Measurements from ENCODE around the gene GPBAR1. TPM values are rescaled to one million over a fixed set of nuclear protein-coding genes. Genes with fewer than 3 reads are reported as not detected.

GPBAR1 gene
- total RNA-seq, 2 experiments from 2014 or later: 0.73 to 0.82 TPM

GRCh38 chr2:218252509-218253231 is 8.1 kb upstream of the GPBAR1 start:
- ATAC-seq (no peak), DNase-seq (no peak)
- peaks cover 27% of the 10 kb centered on the region for H3K4me1 Mint-ChIP-seq
- H3K27ac Mint-ChIP-seq: peak overlapping the region; percentile 42
- no peaks in the 10 kb centered on the region for H3K9me3 Mint-ChIP-seq (ENCODE audit: low read depth)
- H3K36me3 Mint-ChIP-seq: peaks cover 67% of the 10 kb centered on the region
- CTCF ChIA-PET: interaction anchor here (0.7 kb wide), 1 partner anchor 66 kb away, joined by 3 read pairs; no protein-coding TSS in a partner anchor
- H3K27me3 Mint-ChIP-seq: no peaks in the 10 kb centered on the region
- no peak overlapping the region for H3K4me3 Mint-ChIP-seq

- Mint-ChIP-seq H3K9me3 (ENCODE audit: low read depth) (no peaks in the 10 kb centered on the region), H3K4me1 (peaks cover 29% of the 10 kb centered on the region), H3K4me3 (no peak overlapping the region), H3K36me3 (peaks cover 63% of the 10 kb centered on the region), H3K27me3 (no peaks in the 10 kb centered on the region), H3K27ac (peak overlapping the region; percentile 42)
- ATAC-seq (no peak), DNase-seq (no peak)
- CTCF ChIA-PET: interaction anchor here (0.7 kb wide), 2 partner anchors 67 to 105 kb away, joined by 3 read pairs; no protein-coding TSS in a partner anchor
These were observed 7.6 kb upstream of the GPBAR1 start for GRCh38 chr2:218253232-218253625.

- H3K9me3 Mint-ChIP-seq (ENCODE audit: low read depth): no peaks in the 10 kb centered on the region
- no peak for ATAC-seq
- peaks cover 27% of the 10 kb centered on the region for H3K4me1 Mint-ChIP-seq
- CTCF ChIA-PET: interaction anchor here (1.3 to 1.6 kb wide), 3 partner anchors 14 to 70 kb away, joined by 3 to 5 read pairs (median 3); no protein-coding TSS in a partner anchor
- H3K27ac Mint-ChIP-seq: peak overlapping the region; percentile 18
- no peak for DNase-seq
- H3K27me3 Mint-ChIP-seq: no peaks in the 10 kb centered on the region
- H3K36me3 Mint-ChIP-seq: peaks cover 45% of the 10 kb centered on the region
- no peak overlapping the region for H3K4me3 Mint-ChIP-seq
These were observed 5.4 kb upstream of the GPBAR1 start for GRCh38 chr2:218255446-218255845.

DNA sequence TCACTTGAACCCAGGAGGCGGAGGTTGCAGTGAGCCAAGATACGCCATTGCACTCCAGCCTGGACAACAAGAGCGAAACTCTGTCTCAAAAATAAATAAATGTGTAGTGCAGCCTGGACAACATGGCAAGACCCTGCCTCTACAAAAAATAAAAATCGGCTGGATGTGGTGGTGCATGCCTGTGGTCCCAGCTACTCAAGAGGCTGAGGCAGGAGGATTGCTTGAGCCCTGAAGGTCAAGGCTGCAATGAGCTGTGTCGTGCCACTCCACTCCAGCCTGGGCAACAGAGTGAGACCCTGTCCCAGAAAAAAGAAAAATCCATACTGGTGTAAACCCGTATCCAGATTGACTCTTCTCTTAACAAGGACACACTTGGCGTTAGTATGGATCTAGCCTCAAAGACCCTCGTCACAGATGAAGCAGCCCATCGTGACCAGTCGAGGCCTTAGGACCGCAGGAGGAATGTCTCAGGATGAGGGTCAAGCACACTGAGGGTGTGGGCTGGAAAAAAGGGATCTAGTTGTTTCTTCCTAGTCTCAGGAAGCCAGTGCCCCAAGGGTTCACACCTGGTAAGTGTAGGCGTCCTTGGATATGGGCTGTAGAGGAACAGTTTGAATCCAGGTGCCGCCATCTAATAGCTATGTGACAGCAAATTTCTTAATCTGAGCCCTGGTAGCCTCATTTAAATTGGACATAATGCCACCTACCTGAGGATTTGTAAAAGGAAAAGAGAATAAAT is 4.0 kb upstream of the GPBAR1 start:
- Mint-ChIP-seq H3K4me3 (no peak overlapping the region), H3K36me3 (peaks cover 36% of the 10 kb centered on the region), H3K4me1 (peaks cover 23% of the 10 kb centered on the region), H3K27ac (peak overlapping the region; percentile 86), H3K27me3 (no peaks in the 10 kb centered on the region), H3K9me3 (ENCODE audit: low read depth) (no peaks in the 10 kb centered on the region)
- CTCF ChIA-PET: interaction anchor here (0.5 to 2.5 kb wide), 27 partner anchors 9 to 272 kb away, joined by 3 to 21 read pairs (median 5); partner anchors contain the start of genes AAMP, CXCR1, PNKD and TMBIM1
- DNase-seq (no peak), ATAC-seq (no peak)

- ATAC-seq: peak; percentile 80
- CTCF ChIA-PET: interaction anchor here (0.5 to 2.5 kb wide), 27 partner anchors 8 to 271 kb away, joined by 3 to 21 read pairs (median 5); partner anchors contain the start of genes AAMP, CXCR1, PNKD and TMBIM1
- no peaks in the 10 kb centered on the region for H3K27me3 Mint-ChIP-seq
- H3K9me3 Mint-ChIP-seq (ENCODE audit: low read depth): no peaks in the 10 kb centered on the region
- H3K4me3 Mint-ChIP-seq: peak overlapping the region; percentile 8
- H3K4me1 Mint-ChIP-seq: peaks cover 20% of the 10 kb centered on the region
- H3K27ac Mint-ChIP-seq: peak overlapping the region; percentile 86
- peak; percentile 81 for DNase-seq
- H3K36me3 Mint-ChIP-seq: peaks cover 29% of the 10 kb centered on the region
These were observed 3.3 kb upstream of the GPBAR1 start for GRCh38 chr2:218257390-218257981.

DNA sequence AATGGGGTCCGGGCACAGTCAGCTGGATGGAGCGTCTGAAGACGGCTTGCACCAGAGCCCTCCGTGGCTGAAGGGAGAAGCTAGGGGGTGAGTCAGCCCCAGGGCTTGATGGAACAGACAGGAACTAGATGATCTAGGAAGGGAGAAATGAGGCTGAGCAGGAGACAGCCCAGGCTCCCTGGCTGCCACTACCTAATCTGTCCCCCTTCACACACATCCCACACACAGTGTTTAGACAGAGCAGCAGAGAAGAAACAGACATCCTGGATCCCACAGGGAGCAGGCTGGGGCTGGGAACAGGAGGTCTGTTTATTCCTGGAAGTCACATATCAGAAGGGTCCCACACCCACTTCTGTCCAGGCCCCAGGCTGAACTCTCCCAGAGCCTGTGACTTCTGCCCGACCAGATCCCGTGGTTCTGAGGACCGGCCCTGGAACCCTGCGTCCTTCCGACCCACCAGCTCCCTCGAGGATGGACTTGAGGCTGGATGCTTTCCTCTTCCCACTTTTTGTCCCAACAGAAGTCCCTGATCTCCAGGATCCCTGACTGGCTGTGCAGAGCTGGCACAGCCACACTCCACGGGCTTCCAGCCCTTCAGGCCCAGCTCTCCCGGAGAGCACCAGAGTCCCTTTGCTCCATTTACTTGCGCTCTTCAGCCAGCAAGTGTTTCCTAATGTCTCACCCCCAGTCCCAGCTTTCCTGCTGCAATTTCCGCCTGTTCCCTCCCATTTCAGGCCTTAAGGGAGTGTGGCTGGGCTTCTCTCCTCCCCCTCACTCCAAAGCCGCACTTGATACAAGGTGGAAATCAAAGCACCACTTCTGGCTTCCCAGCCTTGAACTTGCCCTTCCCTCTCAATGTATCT is 1.5 kb upstream of the GPBAR1 start:
- Mint-ChIP-seq H3K4me1 (peaks cover 25% of the 10 kb centered on the region), H3K27ac (no peak overlapping the region), H3K4me3 (no peak overlapping the region), H3K9me3 (ENCODE audit: low read depth) (no peaks in the 10 kb centered on the region), H3K36me3 (peaks cover 20% of the 10 kb centered on the region), H3K27me3 (no peaks in the 10 kb centered on the region)
- DNase-seq: no peak
- ATAC-seq: no peak
- CTCF ChIA-PET: interaction anchor here (1.0 to 2.5 kb wide), 6 partner anchors 11 to 92 kb away, joined by 3 to 21 read pairs (median 5); partner anchors contain the start of genes AAMP, CXCR1 and PNKD

- Mint-ChIP-seq H3K36me3 (peaks cover 14% of the 10 kb centered on the region), H3K27me3 (no peaks in the 10 kb centered on the region), H3K27ac (peak overlapping the region; percentile 36), H3K9me3 (ENCODE audit: low read depth) (no peaks in the 10 kb centered on the region), H3K4me1 (peaks cover 26% of the 10 kb centered on the region), H3K4me3 (no peak overlapping the region)
- ATAC-seq: no peak
- CTCF ChIA-PET: interaction anchor here (1.3 kb wide), 1 partner anchor 75 kb away, joined by 4 read pairs; no protein-coding TSS in a partner anchor
- no peak for DNase-seq
These were observed 649 bp upstream of the GPBAR1 start for GRCh38 chr2:218260166-218260565.

DNA sequence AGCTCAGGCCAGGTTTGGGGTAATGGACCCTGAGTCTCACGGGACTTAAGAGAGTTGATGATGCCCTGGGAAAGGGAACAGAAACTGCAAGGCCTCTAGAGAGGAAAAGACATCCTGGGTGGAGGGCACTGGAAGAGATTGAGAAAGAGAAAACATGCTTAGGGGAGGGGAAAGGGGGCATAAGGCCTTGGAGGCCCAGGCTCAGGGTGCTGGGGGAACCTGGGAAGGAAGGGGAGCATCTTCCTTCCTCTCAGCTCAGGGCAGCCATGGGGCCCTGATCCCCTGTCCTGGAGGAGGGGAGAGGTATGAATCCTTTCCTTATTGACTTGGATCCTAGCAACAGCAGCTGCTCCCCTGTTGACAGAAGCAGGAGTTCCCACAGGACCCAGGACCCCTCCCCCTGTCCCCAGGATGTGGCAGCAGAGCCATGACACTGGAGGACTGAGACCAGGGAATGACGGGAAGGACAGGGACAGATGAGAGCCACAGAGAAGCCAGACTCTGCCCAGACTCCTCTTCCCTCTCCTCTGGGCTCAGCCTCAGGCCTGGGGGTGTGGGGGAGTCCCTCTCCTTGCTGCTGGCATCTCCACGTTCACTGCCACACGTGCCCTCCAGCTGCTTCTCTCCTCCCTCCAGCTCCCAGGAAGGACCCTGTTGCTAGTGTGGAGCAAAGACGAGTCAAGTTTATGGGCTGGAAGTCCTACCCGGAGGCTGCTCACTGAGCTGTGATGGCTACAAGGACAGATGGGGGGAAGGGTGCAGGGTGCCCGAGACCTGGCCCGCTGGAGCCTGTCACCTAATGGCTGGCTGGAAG is 815 bp downstream of the GPBAR1 start:
- Mint-ChIP-seq H3K9me3 (ENCODE audit: low read depth) (no peaks in the 10 kb centered on the region), H3K27ac (peak overlapping the region; percentile 26), H3K36me3 (peaks cover 11% of the 10 kb centered on the region), H3K4me3 (no peak overlapping the region), H3K4me1 (peaks cover 22% of the 10 kb centered on the region), H3K27me3 (no peaks in the 10 kb centered on the region)
- CTCF ChIA-PET: interaction anchor here (0.6 kb wide), 2 partner anchors 29 to 32 kb away, joined by 3 read pairs; no protein-coding TSS in a partner anchor
- ATAC-seq (no peak), DNase-seq (no peak)

DNA sequence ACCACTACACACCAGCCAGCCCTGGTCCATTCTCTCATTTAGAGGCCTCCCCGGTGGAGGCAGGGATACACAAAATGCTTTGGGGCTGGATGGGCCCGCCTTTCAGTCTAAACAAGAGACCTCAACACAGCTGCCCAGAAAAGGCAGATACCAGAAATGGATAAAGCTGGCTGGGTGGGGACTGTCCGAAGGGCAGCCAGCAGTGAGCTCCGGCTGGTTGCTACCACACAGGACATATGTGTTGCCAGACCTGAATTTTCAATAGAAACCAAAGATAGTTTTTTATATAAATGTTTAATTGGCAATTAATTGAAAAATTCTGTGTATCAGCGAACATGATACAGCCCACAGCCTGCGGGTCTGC is 1.4 kb downstream of the GPBAR1 start:
- ATAC-seq: no peak
- no peak overlapping the region for H3K27ac Mint-ChIP-seq
- CTCF ChIA-PET: interaction anchor here (0.6 kb wide), 2 partner anchors 30 to 31 kb away, joined by 3 read pairs; no protein-coding TSS in a partner anchor

DNA sequence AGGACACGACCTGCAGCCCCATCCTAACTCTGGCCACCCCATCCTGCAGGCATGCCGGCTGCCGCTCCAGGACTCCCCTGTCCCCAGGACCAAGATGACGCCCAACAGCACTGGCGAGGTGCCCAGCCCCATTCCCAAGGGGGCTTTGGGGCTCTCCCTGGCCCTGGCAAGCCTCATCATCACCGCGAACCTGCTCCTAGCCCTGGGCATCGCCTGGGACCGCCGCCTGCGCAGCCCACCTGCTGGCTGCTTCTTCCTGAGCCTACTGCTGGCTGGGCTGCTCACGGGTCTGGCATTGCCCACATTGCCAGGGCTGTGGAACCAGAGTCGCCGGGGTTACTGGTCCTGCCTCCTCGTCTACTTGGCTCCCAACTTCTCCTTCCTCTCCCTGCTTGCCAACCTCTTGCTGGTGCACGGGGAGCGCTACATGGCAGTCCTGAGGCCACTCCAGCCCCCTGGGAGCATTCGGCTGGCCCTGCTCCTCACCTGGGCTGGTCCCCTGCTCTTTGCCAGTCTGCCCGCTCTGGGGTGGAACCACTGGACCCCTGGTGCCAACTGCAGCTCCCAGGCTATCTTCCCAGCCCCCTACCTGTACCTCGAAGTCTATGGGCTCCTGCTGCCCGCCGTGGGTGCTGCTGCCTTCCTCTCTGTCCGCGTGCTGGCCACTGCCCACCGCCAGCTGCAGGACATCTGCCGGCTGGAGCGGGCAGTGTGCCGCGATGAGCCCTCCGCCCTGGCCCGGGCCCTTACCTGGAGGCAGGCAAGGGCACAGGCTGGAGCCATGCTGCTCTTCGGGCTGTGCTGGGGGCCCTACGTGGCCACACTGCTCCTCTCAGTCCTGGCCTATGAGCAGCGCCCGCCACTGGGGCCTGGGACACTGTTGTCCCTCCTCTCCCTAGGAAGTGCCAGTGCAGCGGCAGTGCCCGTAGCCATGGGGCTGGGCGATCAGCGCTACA is 2.1 kb downstream of the GPBAR1 start:
- no peak overlapping the region for H3K27ac Mint-ChIP-seq

More for the DNA sequence above, 1.4 kb downstream of the GPBAR1 start:
- Mint-ChIP-seq H3K9me3 (ENCODE audit: low read depth) (no peaks in the 10 kb centered on the region), H3K4me3 (no peak overlapping the region), H3K36me3 (peaks cover 12% of the 10 kb centered on the region), H3K4me1 (peaks cover 18% of the 10 kb centered on the region), H3K27me3 (no peaks in the 10 kb centered on the region)
- DNase-seq: no peak

More for the DNA sequence above, 2.1 kb downstream of the GPBAR1 start:
- CTCF ChIA-PET: interaction anchor here (0.6 kb wide), 2 partner anchors 30 to 31 kb away, joined by 3 read pairs; no protein-coding TSS in a partner anchor
- no peak for DNase-seq
- H3K9me3 Mint-ChIP-seq (ENCODE audit: low read depth): no peaks in the 10 kb centered on the region
- no peak overlapping the region for H3K4me3 Mint-ChIP-seq
- ATAC-seq: no peak
- H3K4me1 Mint-ChIP-seq: peaks cover 16% of the 10 kb centered on the region
- H3K36me3 Mint-ChIP-seq: peaks cover 14% of the 10 kb centered on the region
- no peaks in the 10 kb centered on the region for H3K27me3 Mint-ChIP-seq
